NB4 (cell line): ENCODE results near the gene LIPA.

ENCODE experiments used
- POLR2A ChIP-seq: IDR thresholded peaks from 2 replicates; pipeline ENCODE4 v1.6.1; 2011; ENCODE audit warnings: mild to moderate bottlenecking; ENCODE audit not compliant: insufficient read length; ENCODE audit errors: extremely low read depth
- TF ChIP-seq, protein P1 (sequence below): IDR thresholded peaks from one replicate; pipeline ENCODE4 v1.5.1; 2012; ENCODE audit warnings: low read depth, low read length

DNA sequence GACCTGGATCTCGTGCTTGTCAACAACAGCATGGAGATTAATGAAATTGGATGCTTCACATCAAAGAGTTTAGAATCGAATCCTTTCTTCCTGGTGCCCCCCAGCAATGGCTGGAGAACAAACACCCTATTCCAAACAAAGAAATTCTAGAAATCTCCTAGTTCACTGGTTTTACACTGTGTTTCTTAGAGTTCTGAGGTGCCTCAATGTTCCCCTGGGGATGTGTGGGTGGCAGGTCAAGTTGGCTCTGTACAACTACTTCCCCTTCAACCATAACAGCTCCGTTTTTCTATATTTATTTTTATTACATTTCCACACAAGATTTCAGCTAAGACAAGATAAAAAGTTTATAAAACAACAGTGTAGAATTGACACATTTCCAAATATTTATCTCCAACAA, 66.9 kb downstream of the LIPA start:
- TF ChIP-seq, protein P1, sequence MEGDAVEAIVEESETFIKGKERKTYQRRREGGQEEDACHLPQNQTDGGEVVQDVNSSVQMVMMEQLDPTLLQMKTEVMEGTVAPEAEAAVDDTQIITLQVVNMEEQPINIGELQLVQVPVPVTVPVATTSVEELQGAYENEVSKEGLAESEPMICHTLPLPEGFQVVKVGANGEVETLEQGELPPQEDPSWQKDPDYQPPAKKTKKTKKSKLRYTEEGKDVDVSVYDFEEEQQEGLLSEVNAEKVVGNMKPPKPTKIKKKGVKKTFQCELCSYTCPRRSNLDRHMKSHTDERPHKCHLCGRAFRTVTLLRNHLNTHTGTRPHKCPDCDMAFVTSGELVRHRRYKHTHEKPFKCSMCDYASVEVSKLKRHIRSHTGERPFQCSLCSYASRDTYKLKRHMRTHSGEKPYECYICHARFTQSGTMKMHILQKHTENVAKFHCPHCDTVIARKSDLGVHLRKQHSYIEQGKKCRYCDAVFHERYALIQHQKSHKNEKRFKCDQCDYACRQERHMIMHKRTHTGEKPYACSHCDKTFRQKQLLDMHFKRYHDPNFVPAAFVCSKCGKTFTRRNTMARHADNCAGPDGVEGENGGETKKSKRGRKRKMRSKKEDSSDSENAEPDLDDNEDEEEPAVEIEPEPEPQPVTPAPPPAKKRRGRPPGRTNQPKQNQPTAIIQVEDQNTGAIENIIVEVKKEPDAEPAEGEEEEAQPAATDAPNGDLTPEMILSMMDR: no peak
- no peak for TF ChIP-seq POLR2A
